Transverse colon (tissue), 4 donors: ENCODE data around the gene DEAF1. TPM values are rescaled to one million over a fixed set of nuclear protein-coding genes. Genes with fewer than 3 reads are reported as not detected.
"Not testable (repeated sequence)": the region's sequence is repeated elsewhere in the genome, so short reads cannot be mapped to it uniquely, and the experiment has no call there.

Experiments
- DNase-seq: peaks from one replicate; pipeline ENCODE4 v3.0.0-alpha.2; 2019
- H3K27ac ChIP-seq, 4 donors: fragments of 200-600 bp; sonication (generic); 2 replicates each; pipeline ENCODE4 v1.5.1; 2016 to 2018; ENCODE audit warnings: inconsistent platforms in 4 of 4
- H3K27me3 ChIP-seq: fragments of 200-600 bp; sonication (generic); 2 replicates; pipeline ENCODE4 v1.5.1; 2017; ENCODE audit warnings: inconsistent platforms
- H3K36me3 ChIP-seq, 4 donors: fragments of 200-600 bp; sonication (generic); 2 replicates each; pipeline ENCODE4 v1.5.1; 2017 to 2019; ENCODE audit warnings: inconsistent platforms in 4 of 4
- H3K4me1 ChIP-seq, 4 donors: fragments of 200-600 bp; sonication (generic); 2 replicates each; pipeline ENCODE4 v1.5.1; 2017 to 2020; ENCODE audit warnings: inconsistent platforms in 4 of 4
- H3K4me3 ChIP-seq, 4 donors: fragments of 200-600 bp; sonication (generic); 1 replicate in 1 of 4; 2 replicates in 3 of 4; pipeline versions ENCODE4 v1.5.1 to v1.6.1; 2017 to 2019; ENCODE audit warnings: inconsistent platforms in 4 of 4
- H3K9me3 ChIP-seq, 2 donors: fragments of 200-600 bp; sonication (generic); 2 replicates each; pipeline ENCODE4 v1.5.1; 2017 to 2019; ENCODE audit warnings: inconsistent platforms in 2 of 2
- EP300 ChIP-seq: sonication (generic); formaldehyde crosslinking; IDR thresholded peaks from one replicate; pipeline ENCODE4 v1.6.1; 2017; ENCODE audit warnings: antibody characterized with exemption, low read depth
- POLR2A ChIP-seq: fragments of 450-650 bp; IDR thresholded peaks from one replicate; pipeline ENCODE4 v1.6.1; 2016; ENCODE audit warnings: antibody characterized with exemption, mild to moderate bottlenecking, moderate library complexity
- POLR2AphosphoS5 ChIP-seq, 3 donors: sonication (generic); formaldehyde crosslinking; IDR thresholded peaks; one replicate each; pipeline ENCODE4 v1.6.1; 2016; ENCODE audit warnings: antibody characterized with exemption in 3 of 3
- WGBS, 2 donors: methylation state at CpG; one replicate each; pipeline ENCODE4 v1.1.5; 2018; ENCODE audit warnings: low coverage in 1 of 2; 5-methylcytosine and 5-hydroxymethylcytosine counted together
- in situ Hi-C, 4 donors: fragments of 200-750 bp; cut with MboI; loops; one replicate each; pipeline versions ENCODE4 v1.15.0 to v1.15.1; 2017; ENCODE audit warnings: low sequenced_read_pairs in 3 of 4, low pct_ligation_motif_present in 1 of 4, low pct_unique_long_range_greater_than_20kb in 1 of 4
- intact Hi-C: fragments of 100-400 bp; cut with DNase I; formaldehyde crosslinking; loops from one replicate; pipeline ENCODE4 v1.15.1; 2023; ENCODE audit warnings: low total_unique reads
- total RNA-seq, 4 donors: library from RNA; depleted of rRNA; stranded (reverse); fragments of >200 nt; gene quantifications; one replicate each; pipeline ENCODE4 v1.1.0, GENCODE V29; 2016
- TF ChIP-seq, protein P1 (sequence below), 5 experiments: fragments of 200-600 bp in 3 of 5; fragments of 450-650 bp in 2 of 5; sonication (generic) in 3 of 5; IDR thresholded peaks; 1 replicate in 2 of 5; 2 replicates in 3 of 5; pipeline ENCODE4 v1.5.1; 2016 to 2017; ENCODE audit warnings: antibody characterized with exemption in 5 of 5, inconsistent platforms in 3 of 5, mild to moderate bottlenecking in 2 of 5, moderate library complexity in 1 of 5

DEAF1 gene
- total RNA-seq, 4 donors from 2014 or later: 24.4 to 84.5 (median 34.0) TPM

DNA sequence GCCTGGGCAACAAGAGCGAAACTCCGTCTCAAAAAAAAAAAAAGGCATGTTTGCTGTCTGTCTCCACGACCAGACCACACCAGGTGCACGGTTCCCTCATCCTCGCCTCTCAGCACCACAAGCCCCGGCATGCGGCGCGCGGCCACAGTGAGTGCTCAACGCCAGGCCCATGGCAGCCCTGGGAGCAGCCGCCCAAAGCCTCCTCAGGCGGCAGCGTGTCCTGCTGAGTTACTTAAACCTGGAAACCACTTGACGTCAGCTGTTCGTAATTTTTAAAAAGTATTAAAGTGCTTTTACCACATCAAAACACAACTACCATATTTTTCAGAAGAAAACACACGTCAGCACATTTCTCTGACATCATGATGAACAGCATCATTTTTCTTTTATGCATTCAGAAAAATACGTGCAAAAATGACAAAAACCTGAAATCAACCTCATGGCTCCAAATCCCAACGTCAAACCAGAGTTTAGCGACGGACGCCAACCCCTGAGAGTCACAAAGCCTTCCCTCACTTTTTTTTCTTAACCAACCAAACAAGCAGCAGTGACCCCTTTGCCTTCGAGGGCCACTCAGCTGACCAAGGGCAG, 2.1 kb downstream of the DEAF1 start:
- Histone ChIP-seq H3K9me3 (no peaks in the 10 kb centered on the region), H3K36me3 (peaks cover 0 to 6% (median 0%) of the 10 kb centered on the region in 4 donors), H3K27me3 (no peaks in the 10 kb centered on the region), H3K4me1 (peaks cover 23 to 47% (median 39%) of the 10 kb centered on the region in 4 donors), H3K27ac (peak overlapping the region in 3 of 4 donors; percentile 14 to 99 (median 98)), H3K4me3 (no peak overlapping the region)
- DNase-seq: no peak
- 87 to 88% methylated on average over 12 to 23 of the region's 23 CpGs for WGBS, 2 donors
- no peak for TF ChIP-seq POLR2A
- no peak for TF ChIP-seq POLR2AphosphoS5 (IDR thresholded peaks at IDR 0.05)
- TF ChIP-seq, protein P1, sequence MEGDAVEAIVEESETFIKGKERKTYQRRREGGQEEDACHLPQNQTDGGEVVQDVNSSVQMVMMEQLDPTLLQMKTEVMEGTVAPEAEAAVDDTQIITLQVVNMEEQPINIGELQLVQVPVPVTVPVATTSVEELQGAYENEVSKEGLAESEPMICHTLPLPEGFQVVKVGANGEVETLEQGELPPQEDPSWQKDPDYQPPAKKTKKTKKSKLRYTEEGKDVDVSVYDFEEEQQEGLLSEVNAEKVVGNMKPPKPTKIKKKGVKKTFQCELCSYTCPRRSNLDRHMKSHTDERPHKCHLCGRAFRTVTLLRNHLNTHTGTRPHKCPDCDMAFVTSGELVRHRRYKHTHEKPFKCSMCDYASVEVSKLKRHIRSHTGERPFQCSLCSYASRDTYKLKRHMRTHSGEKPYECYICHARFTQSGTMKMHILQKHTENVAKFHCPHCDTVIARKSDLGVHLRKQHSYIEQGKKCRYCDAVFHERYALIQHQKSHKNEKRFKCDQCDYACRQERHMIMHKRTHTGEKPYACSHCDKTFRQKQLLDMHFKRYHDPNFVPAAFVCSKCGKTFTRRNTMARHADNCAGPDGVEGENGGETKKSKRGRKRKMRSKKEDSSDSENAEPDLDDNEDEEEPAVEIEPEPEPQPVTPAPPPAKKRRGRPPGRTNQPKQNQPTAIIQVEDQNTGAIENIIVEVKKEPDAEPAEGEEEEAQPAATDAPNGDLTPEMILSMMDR (IDR thresholded peaks at IDR 0.05): no peak
- no peak for TF ChIP-seq EP300
- intact Hi-C loops: no loop called here
- in situ Hi-C loops: no loop called here

DNA sequence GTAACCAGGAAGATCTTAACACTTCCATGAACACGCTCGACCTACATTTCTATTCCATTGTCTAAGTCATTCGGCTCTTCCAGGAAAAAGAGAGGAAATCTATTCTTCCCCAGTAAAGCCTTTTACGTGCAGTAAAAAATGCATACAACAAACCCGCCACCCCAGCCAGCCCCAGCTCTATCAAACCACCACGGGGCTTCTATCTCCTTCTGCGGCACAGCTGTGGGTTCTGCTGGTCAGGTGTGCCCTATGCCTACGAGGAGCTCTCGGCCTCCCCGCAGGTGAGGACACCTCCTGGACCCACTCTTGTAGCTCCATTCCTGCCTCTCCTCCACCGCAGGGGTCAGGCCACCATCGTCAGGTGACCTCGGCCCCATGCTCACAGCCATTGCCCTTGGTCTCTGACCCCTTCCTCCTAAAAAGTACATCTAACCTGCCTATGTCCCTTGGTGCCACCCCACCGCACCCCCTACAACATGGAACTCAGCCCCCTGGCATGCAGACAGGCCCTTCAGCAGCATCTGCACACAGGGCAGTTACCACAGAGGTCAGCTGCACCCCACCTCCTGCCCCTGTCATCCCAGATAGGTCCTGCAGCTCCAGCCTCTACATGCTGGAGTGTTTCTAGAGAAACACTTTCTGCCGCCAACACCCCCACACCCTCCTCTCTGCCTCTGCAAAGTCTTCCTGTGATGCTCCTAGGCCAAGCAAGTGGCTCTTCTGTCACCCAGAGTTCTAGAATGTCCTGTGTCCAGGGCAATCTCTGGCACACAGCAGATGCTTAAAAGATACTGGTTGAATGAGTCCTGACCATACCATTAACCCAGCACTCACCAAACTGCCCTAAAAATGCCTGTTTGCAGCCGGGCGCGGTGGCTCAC, 3.1 kb downstream of the DEAF1 start:
- Histone ChIP-seq H3K27ac (peak overlapping the region in 3 of 4 donors; percentile 60 to 68 (median 66)), H3K4me3 (no peak overlapping the region), H3K9me3 (no peaks in the 10 kb centered on the region), H3K27me3 (no peaks in the 10 kb centered on the region), H3K4me1 (peaks cover 19 to 37% (median 33%) of the 10 kb centered on the region in 4 donors), H3K36me3 (peaks cover 0 to 9% (median 0%) of the 10 kb centered on the region in 4 donors)
- in situ Hi-C loops: no loop called here
- TF ChIP-seq POLR2A: no peak
- TF ChIP-seq, protein P1 (IDR thresholded peaks at IDR 0.05): no peak
- DNase-seq: no peak
- 94 to 95% methylated on average over 4 to 18 of the region's 18 CpGs for WGBS, 2 donors
- intact Hi-C loops: no loop called here

DNA sequence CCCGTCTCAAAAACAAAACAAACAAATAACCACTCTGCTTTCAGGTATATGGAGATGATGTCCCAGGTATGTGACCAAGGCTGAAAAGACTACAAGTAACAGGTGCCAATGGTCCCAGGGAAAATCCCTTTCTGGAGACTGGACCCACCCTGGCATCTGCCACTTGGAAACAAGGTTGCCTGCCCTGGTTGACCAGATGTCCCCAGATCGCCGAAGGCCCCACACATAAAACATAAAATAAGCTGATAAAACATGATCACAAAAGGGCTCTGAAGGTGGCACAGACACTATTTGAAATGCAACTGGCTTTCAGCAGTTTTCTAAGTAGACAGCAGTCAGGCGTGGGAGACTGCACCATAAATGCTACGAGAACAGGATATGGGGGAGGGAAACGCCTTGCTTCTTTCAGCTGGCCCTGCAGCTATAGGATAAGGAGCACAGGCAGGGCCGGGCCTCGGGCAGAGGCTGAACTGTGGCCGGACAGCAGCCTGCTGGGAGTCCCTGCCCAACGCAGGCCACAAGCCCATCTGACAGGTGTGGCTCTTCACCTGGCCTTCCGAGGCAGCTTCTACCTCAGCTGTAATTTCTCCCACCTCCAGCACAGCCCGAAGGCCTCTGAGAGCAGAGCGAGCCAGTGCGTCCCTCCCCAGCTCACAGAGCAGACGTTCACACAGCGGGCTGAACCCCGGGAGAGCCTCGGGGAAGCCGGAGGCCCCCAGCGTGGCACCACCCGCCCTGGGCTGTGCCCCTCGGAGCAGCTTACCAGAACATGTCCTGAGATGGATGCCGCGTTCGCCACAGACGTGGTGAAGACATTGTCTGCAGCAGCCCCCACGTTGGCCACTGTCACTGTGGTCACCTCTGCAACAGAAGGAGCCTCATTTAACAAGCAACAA, 4.0 kb downstream of the DEAF1 start:
- Histone ChIP-seq H3K27ac (peak overlapping the region; percentile 53 to 68 (median 63)), H3K9me3 (no peaks in the 10 kb centered on the region), H3K4me3 (no peak overlapping the region), H3K36me3 (peaks cover 0 to 9% (median 2%) of the 10 kb centered on the region in 4 donors), H3K27me3 (no peaks in the 10 kb centered on the region), H3K4me1 (peaks cover 14 to 29% (median 26%) of the 10 kb centered on the region in 4 donors)
- intact Hi-C loops: no loop called here
- 45 to 71% methylated on average over 5 to 21 of the region's 27 CpGs for WGBS, 2 donors
- in situ Hi-C loops: no loop called here
- TF ChIP-seq, protein P1 (IDR thresholded peaks at IDR 0.05): no peak
- TF ChIP-seq POLR2A: peak; percentile 22
- peak in 2 of 3 donors; percentile 14 to 31 for TF ChIP-seq POLR2AphosphoS5 (IDR thresholded peaks at IDR 0.05)
- TF ChIP-seq EP300: no peak
- DNase-seq: peak; percentile 68

DNA sequence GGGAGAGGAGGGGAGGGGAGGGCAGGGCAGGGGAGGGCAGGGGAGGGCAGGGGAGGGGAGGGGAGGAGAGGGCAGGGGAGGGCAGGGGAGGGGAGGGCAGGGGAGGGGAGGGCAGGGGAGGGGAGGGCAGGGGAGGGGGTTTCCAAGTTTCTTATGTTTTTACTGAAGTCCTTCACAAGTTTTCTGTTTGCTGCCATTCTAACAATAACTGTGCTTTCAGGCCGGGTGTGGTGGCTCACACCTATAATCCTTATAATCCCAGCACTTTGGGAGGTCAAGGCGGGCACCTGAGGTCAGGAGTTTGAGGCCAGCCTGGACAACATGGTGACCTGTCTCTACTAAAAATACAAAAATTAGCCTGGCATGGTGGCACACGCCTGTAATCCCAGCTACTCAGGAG, 4.8 kb downstream of the DEAF1 start:
- 94% methylated on average over 3 of the region's 3 CpGs; no CpG with 5 or more reads in 1 of the 2 donors for WGBS, 2 donors
- H3K4me3 ChIP-seq, H3K36me3 ChIP-seq, H3K9me3 ChIP-seq, intact Hi-C loops, DNase-seq, H3K27me3 ChIP-seq, in situ Hi-C loops: not testable (repeated sequence)
- H3K4me1 ChIP-seq: peaks cover 14 to 29% (median 26%) of the 10 kb centered on the region in 4 donors
- H3K27ac ChIP-seq: peak overlapping the region in 3 of 4 donors; percentile 53 to 66 (median 60)
